GM12872 (cell line): ENCODE measurements around the gene TNNT1.
A peak's percentile ranks its signal among the peaks of the same experiment; 100 is the strongest.

ENCODE experiments used
- CTCF ChIP-seq: IDR thresholded peaks from 3 replicates; pipeline ENCODE4 v1.5.1; 2011; ENCODE audit warnings: low read depth, mild to moderate bottlenecking, low read length, moderate library complexity; ENCODE audit not compliant: insufficient read depth

TNNT1 gene

GRCh38 chr19:55165952-55166529 lies 17.0 kb upstream of the TNNT1 start:
- TF ChIP-seq CTCF = no peak

- TF ChIP-seq CTCF = no peak
Observed at GRCh38 chr19:55161571-55162322, 12.7 kb upstream of the TNNT1 start.

- TF ChIP-seq CTCF = no peak
Observed at GRCh38 chr19:55160986-55161365, 12.0 kb upstream of the TNNT1 start.

- peak; percentile 91 for TF ChIP-seq CTCF
Observed at GRCh38 chr19:55160128-55160985, 11.4 kb upstream of the TNNT1 start.

GRCh38 chr19:55158848-55159749 lies 10.1 kb upstream of the TNNT1 start:
- TF ChIP-seq CTCF = no peak

- TF ChIP-seq CTCF = no peak
Observed at GRCh38 chr19:55158423-55158822, 9.4 kb upstream of the TNNT1 start.
